ENCODE measurements around the gene RAB32.

The RAB32 gene

DNA sequence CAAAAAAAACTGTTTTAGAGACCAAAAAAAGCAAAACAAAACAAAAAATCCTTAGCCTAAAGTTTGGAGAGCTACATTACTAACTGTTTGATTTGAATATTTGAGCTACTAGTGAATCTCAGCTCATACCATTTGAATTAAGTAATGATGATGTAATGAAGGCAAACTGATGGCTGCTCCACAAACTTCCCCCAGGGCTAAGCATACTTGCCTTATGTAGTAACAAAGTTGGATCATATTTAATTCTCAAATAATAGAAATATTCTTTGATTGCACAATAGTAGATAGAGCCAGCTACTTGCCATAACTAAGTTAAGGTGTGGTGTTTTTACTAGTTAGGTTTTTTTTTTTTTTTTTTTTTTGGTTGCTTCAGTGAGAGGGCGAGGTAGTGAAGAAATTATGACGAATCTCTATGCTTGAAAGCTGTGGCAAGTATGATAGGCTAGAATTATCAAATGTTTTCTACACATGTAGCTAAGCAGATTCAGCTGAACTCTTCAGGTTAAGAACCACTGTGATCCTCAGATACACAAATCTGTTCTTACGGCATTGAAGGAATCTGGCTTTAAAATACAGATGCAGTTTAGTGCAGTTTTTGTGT lies 2.9 kb downstream of the RAB32 start:
- ATAC-seq (ENCODE audit: low read depth) (peak; percentile 48), DNase-seq (ENCODE audit: low spot score) (no peak)
- H3K36me3 ChIP-seq (ENCODE audit: low read depth) = peaks cover 36% of the 10 kb centered on the region
- H3K27ac ChIP-seq (ENCODE audit: poor library complexity, severe bottlenecking) = peak overlapping the region; percentile 95
- TF ChIP-seq, protein P1, sequence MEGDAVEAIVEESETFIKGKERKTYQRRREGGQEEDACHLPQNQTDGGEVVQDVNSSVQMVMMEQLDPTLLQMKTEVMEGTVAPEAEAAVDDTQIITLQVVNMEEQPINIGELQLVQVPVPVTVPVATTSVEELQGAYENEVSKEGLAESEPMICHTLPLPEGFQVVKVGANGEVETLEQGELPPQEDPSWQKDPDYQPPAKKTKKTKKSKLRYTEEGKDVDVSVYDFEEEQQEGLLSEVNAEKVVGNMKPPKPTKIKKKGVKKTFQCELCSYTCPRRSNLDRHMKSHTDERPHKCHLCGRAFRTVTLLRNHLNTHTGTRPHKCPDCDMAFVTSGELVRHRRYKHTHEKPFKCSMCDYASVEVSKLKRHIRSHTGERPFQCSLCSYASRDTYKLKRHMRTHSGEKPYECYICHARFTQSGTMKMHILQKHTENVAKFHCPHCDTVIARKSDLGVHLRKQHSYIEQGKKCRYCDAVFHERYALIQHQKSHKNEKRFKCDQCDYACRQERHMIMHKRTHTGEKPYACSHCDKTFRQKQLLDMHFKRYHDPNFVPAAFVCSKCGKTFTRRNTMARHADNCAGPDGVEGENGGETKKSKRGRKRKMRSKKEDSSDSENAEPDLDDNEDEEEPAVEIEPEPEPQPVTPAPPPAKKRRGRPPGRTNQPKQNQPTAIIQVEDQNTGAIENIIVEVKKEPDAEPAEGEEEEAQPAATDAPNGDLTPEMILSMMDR (IDR thresholded peaks at IDR 0.05; ENCODE audit: poor library complexity, severe bottlenecking) = no peak
- no peaks in the 10 kb centered on the region for H3K27me3 ChIP-seq (ENCODE audit: insufficient read depth, poor library complexity, severe bottlenecking)
- H3K4me3 ChIP-seq (ENCODE audit: severe bottlenecking) = peak overlapping the region; percentile 0
- peaks cover 18% of the 10 kb centered on the region for H3K4me1 ChIP-seq (ENCODE audit: insufficient read depth, poor library complexity, severe bottlenecking)
- no peaks in the 10 kb centered on the region for H3K9me3 ChIP-seq (ENCODE audit: severe bottlenecking)

DNA sequence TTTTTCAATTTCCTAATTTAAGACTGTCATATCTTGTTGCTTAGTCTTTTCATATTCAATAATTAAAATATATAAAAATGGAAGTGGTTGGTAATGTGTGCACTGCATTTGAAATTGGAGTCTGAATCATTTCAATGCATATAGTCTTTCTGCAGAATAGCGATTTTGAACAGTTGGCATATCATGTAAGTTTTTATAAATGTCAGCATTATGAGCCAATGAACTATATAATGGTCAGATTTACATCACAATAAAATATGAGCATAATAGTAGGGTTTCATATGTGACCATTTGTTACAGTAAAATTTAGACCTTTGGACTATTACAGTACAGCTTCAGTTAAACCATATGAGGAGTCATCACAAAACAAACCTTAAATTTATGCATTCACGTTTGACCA lies 4.3 kb downstream of the RAB32 start:
- no peak for ATAC-seq (ENCODE audit: low read depth)
- no peaks in the 10 kb centered on the region for H3K27me3 ChIP-seq (ENCODE audit: insufficient read depth, poor library complexity, severe bottlenecking)
- H3K4me3 ChIP-seq (ENCODE audit: severe bottlenecking) = no peak overlapping the region

DNA sequence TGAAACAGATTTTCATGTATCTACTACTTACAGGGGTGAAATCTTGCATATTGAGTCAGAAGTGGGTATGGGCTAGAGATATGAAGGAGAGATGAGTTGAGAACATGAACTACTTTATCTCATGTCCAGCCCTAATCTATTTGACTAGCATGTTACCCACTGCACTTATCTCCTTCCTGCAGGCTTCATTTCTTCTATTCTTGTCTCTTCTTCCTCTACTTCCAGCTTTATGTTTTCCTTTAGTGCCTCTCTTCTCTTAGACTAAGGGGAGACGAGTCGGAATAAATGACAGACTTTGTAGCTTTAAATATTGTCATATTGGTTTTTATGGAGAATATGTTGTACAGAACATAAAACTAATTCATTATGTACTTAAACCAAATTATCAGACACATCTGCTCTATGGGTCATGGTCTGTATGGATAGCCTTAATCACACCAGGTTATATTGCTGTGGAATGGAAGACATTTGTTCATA lies 5.3 kb downstream of the RAB32 start:
- H3K27ac ChIP-seq (ENCODE audit: poor library complexity, severe bottlenecking) = no peak overlapping the region
- H3K9me3 ChIP-seq (ENCODE audit: severe bottlenecking) = no peaks in the 10 kb centered on the region
- no peaks in the 10 kb centered on the region for H3K27me3 ChIP-seq (ENCODE audit: insufficient read depth, poor library complexity, severe bottlenecking)
- H3K4me1 ChIP-seq (ENCODE audit: insufficient read depth, poor library complexity, severe bottlenecking) = peaks cover 18% of the 10 kb centered on the region
- peaks cover 60% of the 10 kb centered on the region for H3K36me3 ChIP-seq (ENCODE audit: low read depth)
- H3K4me3 ChIP-seq (ENCODE audit: severe bottlenecking) = no peak overlapping the region
- TF ChIP-seq, protein P1 (IDR thresholded peaks at IDR 0.05; ENCODE audit: poor library complexity, severe bottlenecking) = no peak
- ATAC-seq (ENCODE audit: low read depth) (no peak), DNase-seq (ENCODE audit: low spot score) (no peak)

More for the DNA sequence above, 4.3 kb downstream of the RAB32 start:
- DNase-seq (ENCODE audit: low spot score) = no peak
- Histone ChIP-seq H3K27ac (ENCODE audit: poor library complexity, severe bottlenecking) (peak overlapping the region; percentile 95), H3K9me3 (ENCODE audit: severe bottlenecking) (no peaks in the 10 kb centered on the region), H3K36me3 (ENCODE audit: low read depth) (peaks cover 49% of the 10 kb centered on the region), H3K4me1 (ENCODE audit: insufficient read depth, poor library complexity, severe bottlenecking) (peaks cover 18% of the 10 kb centered on the region)
- TF ChIP-seq, protein P1 (IDR thresholded peaks at IDR 0.05; ENCODE audit: poor library complexity, severe bottlenecking) = no peak

- H3K4me1 ChIP-seq (ENCODE audit: insufficient read depth, poor library complexity, severe bottlenecking) = peaks cover 16% of the 10 kb centered on the region
- TF ChIP-seq, protein P1 (IDR thresholded peaks at IDR 0.05; ENCODE audit: poor library complexity, severe bottlenecking) = no peak
- peaks cover 77% of the 10 kb centered on the region for H3K36me3 ChIP-seq (ENCODE audit: low read depth)
- no peak overlapping the region for H3K27ac ChIP-seq (ENCODE audit: poor library complexity, severe bottlenecking)
- H3K9me3 ChIP-seq (ENCODE audit: severe bottlenecking) = no peaks in the 10 kb centered on the region
- no peaks in the 10 kb centered on the region for H3K27me3 ChIP-seq (ENCODE audit: insufficient read depth, poor library complexity, severe bottlenecking)
- ATAC-seq (ENCODE audit: low read depth) (no peak), DNase-seq (ENCODE audit: low spot score) (no peak)
- H3K4me3 ChIP-seq (ENCODE audit: severe bottlenecking) = no peak overlapping the region
These were observed 7.3 kb downstream of the RAB32 start for GRCh38 chr6:146550911-146551310.

- ATAC-seq (ENCODE audit: low read depth) (no peak), DNase-seq (ENCODE audit: low spot score) (no peak)
- H3K9me3 ChIP-seq (ENCODE audit: severe bottlenecking) = no peaks in the 10 kb centered on the region
- H3K27ac ChIP-seq (ENCODE audit: poor library complexity, severe bottlenecking) = no peak overlapping the region
- peaks cover 12% of the 10 kb centered on the region for H3K4me1 ChIP-seq (ENCODE audit: insufficient read depth, poor library complexity, severe bottlenecking)
- no peaks in the 10 kb centered on the region for H3K27me3 ChIP-seq (ENCODE audit: insufficient read depth, poor library complexity, severe bottlenecking)
- H3K4me3 ChIP-seq (ENCODE audit: severe bottlenecking) = no peak overlapping the region
- peaks cover 77% of the 10 kb centered on the region for H3K36me3 ChIP-seq (ENCODE audit: low read depth)
- TF ChIP-seq, protein P1 (IDR thresholded peaks at IDR 0.05; ENCODE audit: poor library complexity, severe bottlenecking) = no peak
These were observed 7.9 kb downstream of the RAB32 start for GRCh38 chr6:146551545-146551944.
